Measurements from ENCODE around the gene STAB1.

Gene STAB1

GRCh38 chr3:52532838-52533622 lies 37.9 kb downstream of the STAB1 start:
- no peak for DNase-seq (ENCODE audit: extremely low read depth in 1 of 2, low read depth in 1 of 2)

- peak in 1 of 2 donors; percentile 52 for DNase-seq (ENCODE audit: extremely low read depth in 1 of 2, low read depth in 1 of 2)
These were observed 38.6 kb downstream of the STAB1 start, which contains the start of gene NT5DC2 for GRCh38 chr3:52533623-52534280. TSS of gene NT5DC2 (minus strand) at chr3:52533857. CDS start at chr3:52533737, 120 bp downstream.

DNA sequence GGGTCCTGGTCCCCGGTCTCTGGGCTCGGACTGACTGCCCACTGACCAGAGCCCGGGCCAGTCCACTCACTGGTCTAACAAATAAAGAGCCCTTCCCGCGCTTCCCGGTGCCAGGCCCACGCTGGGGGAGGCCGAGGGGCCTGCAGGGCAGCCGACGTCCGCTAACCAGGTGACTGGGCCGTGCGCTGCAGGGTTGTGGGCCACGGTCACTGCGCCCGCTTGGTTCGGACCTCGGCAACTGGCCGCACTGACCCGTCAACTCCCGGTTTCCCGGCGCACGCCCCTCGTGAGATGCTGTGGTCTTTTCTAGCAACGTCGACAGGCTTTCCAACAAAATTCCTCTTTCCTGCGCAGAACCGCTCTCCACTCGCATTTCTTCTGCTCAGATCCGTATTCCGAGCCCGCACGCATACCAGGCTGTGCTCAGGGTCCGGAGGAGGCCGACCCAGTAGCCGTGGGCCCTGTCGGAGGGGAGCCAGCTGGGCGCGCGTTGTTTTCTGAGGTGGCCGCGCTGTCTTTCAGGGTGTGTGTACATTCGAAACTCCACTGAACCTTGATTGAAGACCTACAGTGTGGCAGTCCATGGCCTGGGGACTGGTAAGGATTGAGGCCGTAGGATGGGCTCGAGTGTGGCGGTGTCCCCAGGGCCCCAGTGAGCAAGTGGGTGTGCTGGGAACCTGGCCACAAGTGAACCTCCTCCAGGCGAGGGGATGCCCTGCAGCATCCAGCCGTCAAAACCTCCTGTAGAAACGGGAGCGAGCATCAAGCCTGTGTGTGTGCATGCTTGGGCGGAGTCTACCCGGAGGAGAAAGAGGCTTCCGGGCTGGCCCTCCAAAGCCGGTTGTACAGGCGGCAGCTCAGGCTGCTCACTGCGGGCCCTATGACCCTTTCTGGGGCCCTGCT lies 39.4 kb downstream of the STAB1 start:
- DNase-seq (ENCODE audit: extremely low read depth in 1 of 2, low read depth in 1 of 2): no peak

DNA sequence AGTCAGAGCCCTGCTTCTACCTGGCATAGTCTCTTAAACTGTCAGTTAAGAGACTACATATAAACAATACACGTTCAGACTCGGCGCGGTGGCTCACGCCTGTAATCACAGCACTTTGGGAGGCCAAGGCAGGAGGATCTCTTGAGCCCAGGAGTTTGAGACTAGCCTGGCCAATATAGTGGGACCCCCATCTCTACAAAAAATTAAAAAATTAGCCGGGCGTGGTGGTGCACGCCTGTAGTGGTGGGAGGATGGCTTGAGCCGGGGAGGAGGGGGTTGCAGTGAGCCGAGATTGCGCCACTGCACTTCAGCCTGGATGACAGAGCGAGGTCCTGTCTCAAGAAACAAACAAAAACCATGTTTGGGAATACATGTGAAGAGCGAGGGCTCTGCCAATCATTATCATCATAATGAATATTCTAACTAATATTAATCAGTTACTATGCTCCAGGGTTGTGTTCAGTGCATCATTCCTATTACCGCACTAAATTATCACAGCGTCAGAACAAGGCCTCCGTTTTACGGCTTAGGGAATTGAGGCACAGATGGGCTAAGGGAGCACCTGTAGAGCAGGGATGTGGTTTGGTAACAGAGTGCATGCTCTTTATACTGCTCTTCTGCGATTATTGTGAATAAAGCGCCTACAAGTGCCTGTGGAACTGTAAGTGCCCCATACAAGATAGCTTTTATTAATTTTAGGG lies 40.4 kb downstream of the STAB1 start:
- DNase-seq (ENCODE audit: extremely low read depth in 1 of 2, low read depth in 1 of 2): no peak

GRCh38 chr3:52536112-52536368 lies 40.9 kb downstream of the STAB1 start:
- no peak for DNase-seq (ENCODE audit: extremely low read depth in 1 of 2, low read depth in 1 of 2)

- DNase-seq (ENCODE audit: extremely low read depth in 1 of 2, low read depth in 1 of 2): peak; percentile 89 to 91
These were observed 41.4 kb downstream of the STAB1 start, which contains the start of gene UQCC5 for GRCh38 chr3:52536369-52537164. TSS of gene UQCC5 (plus strand) at chr3:52536605. CDS start at chr3:52536756, 151 bp downstream.

- DNase-seq (ENCODE audit: extremely low read depth in 1 of 2, low read depth in 1 of 2): no peak
These were observed 42.1 kb downstream of the STAB1 start for GRCh38 chr3:52537165-52537620.

DNA sequence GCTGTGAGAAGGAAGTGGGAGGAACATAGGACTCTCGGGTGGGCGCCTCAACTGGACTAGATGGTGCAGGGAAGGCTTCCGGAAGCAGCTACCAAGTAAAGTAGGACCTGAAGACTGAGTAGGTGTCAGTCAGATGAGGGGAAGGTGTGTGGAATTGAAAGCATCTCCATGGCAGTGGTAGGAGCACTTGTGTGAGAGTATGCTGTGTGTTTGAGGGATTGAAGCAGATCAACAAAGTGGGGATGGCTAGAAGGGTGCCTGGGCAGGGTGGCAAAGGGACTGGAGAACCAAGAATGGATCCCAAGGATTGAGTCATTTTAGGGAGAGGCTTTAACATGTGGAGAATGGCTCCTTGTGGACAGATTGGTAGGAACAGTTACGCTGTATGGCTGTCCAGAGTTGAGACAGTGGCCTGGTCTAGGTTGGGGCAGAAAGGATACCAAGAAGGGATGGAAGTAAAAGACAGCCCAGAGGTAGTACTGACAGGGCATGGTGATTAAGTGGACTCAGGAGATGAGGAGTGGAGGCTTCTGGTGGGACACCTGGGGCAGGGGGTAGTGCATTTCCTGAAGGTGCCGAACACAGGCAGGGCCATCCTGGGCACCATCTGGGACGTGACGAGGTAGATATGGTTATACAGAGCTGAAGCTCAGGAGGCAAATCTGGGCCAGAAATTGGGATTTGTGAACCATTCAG lies 42.7 kb downstream of the STAB1 start:
- DNase-seq (ENCODE audit: extremely low read depth in 1 of 2, low read depth in 1 of 2): no peak

DNA sequence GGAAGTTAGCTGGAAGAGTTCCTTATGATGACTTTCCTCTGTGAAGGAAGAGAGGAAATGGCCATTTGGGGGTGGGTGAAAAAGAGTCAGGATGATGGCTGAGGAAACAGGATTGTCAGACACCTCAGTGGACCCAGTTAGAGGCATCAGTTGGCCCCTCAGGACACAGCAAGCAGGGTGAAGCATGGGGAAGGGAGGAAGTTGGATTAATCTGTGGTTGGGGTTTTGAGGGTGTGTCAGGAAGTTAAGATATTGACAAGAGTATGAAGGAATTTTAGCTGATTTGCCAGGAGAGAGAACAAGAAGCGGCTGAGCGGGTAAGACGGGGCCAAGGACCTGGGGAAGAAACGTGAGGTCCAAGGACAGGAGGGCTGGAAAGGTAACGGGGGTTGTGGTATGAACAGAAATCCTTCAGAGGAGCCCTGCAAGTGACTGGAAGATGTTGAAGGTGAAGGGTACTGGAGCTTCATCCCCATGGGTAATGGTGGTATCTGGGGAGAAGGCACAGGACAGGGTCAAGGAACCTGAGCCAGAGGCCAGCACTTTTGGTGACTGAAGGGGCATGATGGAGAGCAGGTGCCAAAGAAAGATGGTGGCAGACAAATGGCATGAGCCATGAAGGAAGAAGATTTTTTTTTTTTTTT lies 44.0 kb downstream of the STAB1 start:
- DNase-seq (ENCODE audit: extremely low read depth in 1 of 2, low read depth in 1 of 2): no peak

GRCh38 chr3:52541050-52541449 lies 45.9 kb downstream of the STAB1 start:
- no peak for DNase-seq (ENCODE audit: extremely low read depth in 1 of 2, low read depth in 1 of 2)

GRCh38 chr3:52544937-52545336 lies 49.8 kb downstream of the STAB1 start:
- no peak for DNase-seq (ENCODE audit: extremely low read depth in 1 of 2, low read depth in 1 of 2)

DNA sequence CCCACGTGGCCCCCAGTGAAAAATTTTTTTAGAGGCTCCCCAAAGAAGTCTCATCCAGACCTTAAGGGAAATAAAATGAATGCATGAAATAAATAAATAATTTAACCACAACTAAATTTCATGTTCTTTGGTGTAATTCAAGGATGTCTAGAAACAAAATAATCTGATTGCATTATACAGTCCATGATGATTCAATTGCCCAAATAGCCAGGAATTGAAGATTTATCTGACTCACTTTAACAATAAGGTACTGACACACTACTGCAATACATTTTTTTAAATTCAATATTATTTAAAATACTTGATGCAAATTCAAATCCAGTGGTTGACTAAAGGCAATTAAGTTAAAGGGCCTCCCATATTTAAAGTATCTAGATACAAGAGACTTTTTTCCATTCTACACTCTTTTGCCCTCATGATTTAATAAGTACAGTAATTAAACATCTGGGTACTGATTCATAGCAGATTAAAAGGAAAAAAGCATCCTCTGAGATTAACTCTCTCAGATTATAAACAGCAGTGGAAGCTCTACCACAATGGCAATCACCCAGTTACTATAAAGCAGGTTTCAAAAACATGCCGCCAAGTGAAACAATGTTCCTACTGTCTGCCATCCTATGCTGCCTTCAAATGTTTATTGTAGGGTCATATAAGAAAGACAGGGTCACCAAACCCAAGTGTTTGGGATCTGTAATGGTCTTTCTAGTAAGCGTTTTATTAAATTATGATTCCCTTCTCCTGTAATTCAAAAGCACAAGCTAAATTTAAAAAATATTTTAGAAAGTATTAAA lies 51.2 kb downstream of the STAB1 start:
- DNase-seq (ENCODE audit: extremely low read depth in 1 of 2, low read depth in 1 of 2): no peak

- no peak for DNase-seq (ENCODE audit: extremely low read depth in 1 of 2, low read depth in 1 of 2)
These were observed 52.0 kb downstream of the STAB1 start for GRCh38 chr3:52547143-52547542.

DNA sequence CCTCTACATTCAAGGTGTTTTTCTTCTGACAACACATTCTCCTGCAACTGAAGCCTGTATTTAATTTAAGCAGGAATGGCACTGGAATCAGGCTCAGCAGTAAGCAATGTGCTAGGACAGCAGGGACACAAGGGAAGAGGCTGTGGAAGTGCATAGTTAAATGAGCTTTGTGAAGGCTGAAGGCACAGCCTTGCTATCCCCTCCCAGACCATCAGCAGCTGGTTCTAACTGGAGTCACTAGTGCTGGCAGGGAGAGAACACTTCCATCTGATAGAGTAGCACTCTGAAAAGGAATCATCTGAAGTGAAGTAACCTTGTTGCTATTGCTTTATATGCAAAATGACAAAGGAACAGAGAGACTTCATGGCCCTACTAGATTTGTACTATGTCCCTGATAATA lies 56.0 kb downstream of the STAB1 start:
- DNase-seq (ENCODE audit: extremely low read depth in 1 of 2, low read depth in 1 of 2): no peak

GRCh38 chr3:52552089-52552488 lies 57.0 kb downstream of the STAB1 start:
- no peak for DNase-seq (ENCODE audit: extremely low read depth in 1 of 2, low read depth in 1 of 2)

DNA sequence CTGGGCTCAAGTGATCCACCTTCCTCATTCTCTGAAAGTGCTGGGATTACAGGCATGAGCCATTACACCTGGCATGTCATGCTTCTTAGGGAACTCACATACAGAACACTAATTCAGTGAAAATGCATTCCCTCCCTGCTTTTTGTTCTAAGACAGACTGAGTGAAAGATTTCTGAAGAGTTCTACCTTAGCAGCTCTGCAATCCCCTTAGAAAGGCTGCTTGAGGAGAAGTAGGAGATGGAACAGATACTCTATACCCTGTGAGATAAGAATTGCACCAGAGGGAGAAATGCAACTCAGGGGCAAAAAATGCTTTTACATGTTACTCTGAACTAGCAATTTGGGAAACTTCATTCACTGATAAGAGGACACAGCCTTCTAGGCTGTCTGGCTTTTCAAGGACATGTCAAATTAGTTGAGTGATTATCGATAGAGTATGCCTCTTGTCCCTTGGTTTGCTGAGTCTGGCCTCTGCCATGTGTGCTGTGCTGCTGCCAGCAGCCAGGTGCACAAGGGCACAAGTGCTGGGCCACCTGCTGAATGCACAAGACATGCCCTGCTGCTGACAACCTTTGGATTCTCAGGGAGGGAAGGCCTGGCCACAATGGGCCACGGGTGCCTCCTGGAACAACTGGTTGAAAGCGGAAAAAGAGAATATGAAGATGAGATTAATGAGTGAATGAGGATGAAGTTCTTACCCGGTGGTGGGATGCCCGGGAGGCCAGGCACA lies 59.1 kb downstream of the STAB1 start:
- DNase-seq (ENCODE audit: extremely low read depth in 1 of 2, low read depth in 1 of 2): no peak

GRCh38 chr3:52555056-52555455 lies 59.9 kb downstream of the STAB1 start:
- no peak for DNase-seq (ENCODE audit: extremely low read depth in 1 of 2, low read depth in 1 of 2)
